Measurements from ENCODE around the gene SLC35E2B. TPM values are rescaled to one million over a fixed set of nuclear protein-coding genes. Genes with fewer than 3 reads are reported as not detected.

SLC35E2B gene
- total RNA-seq, 6 donors from 2014 or later, result 33.0 to 116 (median 47.9) TPM

DNA sequence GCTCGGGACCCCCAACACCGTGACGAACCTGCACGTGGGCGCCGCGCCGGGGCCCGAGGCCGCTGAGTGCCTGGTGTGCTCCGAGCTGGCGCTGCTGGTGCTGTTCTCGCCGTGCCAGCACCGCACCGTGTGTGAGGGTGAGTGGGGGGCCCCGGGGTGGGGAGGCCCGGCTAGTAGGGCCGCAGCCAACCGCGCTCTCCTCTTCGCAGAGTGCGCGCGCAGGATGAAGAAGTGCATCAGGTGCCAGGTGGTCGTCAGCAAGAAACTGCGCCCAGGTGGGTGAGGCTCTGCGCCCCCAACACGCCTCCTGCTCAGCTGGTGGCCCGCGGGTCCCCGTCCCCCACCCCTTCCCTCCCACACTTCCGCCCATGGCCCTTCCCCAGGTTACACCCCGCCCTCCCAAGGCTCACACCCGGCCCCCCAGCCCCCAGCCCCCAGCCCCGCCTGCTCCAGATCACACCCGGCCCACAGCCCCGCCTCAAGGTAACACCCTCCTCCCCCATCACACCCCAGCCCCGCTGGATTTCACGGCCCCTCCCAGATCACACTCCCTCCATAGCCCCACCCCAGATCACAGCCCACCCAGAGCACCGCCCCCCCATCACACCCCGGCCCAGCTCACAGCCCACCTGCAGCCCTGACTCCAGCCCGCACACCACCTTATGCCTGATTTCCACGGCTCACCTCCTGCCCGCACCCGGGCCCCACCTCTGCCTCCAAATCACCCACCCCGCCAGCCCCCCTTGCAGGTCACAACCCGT, 63.0 kb downstream of the SLC35E2B start:
- DNase-seq, result no peak
- H3K4me3 ChIP-seq, result peak overlapping the region in 3 of 4 donors; percentile 32 to 42 (median 33)

DNA sequence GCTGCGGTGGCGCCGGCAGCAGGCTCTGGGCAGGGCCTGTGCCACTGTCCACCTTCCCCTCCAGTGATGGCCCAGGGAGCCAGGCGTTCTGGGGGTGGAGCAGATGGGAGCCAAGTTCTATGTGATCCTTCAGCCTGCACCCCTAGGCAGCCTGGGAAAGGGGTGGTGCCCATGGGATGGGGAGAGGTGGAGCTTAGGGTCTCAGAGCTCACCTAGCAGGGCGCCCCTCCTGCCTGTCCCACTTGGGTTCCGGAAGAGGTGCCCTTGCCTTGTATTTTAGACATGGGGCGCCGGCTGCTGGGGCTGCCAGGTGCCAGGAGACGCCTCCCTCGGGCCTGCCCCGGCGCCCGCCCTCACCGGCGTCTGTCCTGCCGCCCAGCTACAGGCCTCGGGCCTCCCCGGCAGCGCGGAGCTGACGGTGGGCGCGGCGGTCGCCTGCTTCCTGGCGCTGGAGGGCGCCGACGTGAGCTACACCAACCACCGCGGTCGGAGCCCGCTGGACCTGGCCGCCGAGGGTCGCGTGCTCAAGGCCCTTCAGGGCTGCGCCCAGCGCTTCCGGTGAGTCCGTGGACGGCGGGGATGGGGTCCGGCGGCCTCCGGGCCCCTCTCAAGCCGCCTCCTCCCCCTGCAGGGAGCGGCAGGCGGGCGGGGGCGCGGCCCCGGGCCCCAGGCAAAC, 63.7 kb downstream of the SLC35E2B start:
- WGBS, 2 donors, result 60 to 80% methylated on average over 1 to 31 of the region's 53 CpGs
- DNase-seq (peak in 1 of 2 donors; percentile 89), ATAC-seq (ENCODE audit: low FRiP score in 2 of 2) (no peak)
- Histone ChIP-seq H3K27ac (peak overlapping the region in 2 of 4 donors; percentile 7 to 88), H3K27me3 (peaks cover 0 to 32% (median 13%) of the 10 kb centered on the region in 4 donors), H3K9me3 (no peaks in the 10 kb centered on the region), H3K4me1 (peaks cover 7 to 32% (median 18%) of the 10 kb centered on the region in 4 donors), H3K4me3 (peak overlapping the region in 3 of 4 donors; percentile 32 to 33 (median 32)), H3K36me3 (peaks cover 0 to 41% (median 9%) of the 10 kb centered on the region in 4 donors)
- TF ChIP-seq POLR2A (IDR thresholded peaks at IDR 0.05) (no peak), POLR2AphosphoS5 (IDR thresholded peaks at IDR 0.05) (no peak), EP300 (IDR thresholded peaks at IDR 0.05) (no peak)
- TF ChIP-seq, protein P1, sequence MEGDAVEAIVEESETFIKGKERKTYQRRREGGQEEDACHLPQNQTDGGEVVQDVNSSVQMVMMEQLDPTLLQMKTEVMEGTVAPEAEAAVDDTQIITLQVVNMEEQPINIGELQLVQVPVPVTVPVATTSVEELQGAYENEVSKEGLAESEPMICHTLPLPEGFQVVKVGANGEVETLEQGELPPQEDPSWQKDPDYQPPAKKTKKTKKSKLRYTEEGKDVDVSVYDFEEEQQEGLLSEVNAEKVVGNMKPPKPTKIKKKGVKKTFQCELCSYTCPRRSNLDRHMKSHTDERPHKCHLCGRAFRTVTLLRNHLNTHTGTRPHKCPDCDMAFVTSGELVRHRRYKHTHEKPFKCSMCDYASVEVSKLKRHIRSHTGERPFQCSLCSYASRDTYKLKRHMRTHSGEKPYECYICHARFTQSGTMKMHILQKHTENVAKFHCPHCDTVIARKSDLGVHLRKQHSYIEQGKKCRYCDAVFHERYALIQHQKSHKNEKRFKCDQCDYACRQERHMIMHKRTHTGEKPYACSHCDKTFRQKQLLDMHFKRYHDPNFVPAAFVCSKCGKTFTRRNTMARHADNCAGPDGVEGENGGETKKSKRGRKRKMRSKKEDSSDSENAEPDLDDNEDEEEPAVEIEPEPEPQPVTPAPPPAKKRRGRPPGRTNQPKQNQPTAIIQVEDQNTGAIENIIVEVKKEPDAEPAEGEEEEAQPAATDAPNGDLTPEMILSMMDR (IDR thresholded peaks at IDR 0.05), result no peak

More for the DNA sequence above, 63.0 kb downstream of the SLC35E2B start:
- H3K27ac ChIP-seq, result peak overlapping the region; percentile 21 to 89 (median 87)
- no peaks in the 10 kb centered on the region for H3K9me3 ChIP-seq
- no peak for ATAC-seq (ENCODE audit: low FRiP score in 2 of 2)
- peaks cover 0 to 36% (median 9%) of the 10 kb centered on the region in 4 donors for H3K36me3 ChIP-seq
- TF ChIP-seq EP300 (IDR thresholded peaks at IDR 0.05) (no peak), POLR2A (IDR thresholded peaks at IDR 0.05) (no peak), POLR2AphosphoS5 (IDR thresholded peaks at IDR 0.05) (no peak)
- TF ChIP-seq, protein P1 (IDR thresholded peaks at IDR 0.05), result no peak
- peaks cover 7 to 32% (median 18%) of the 10 kb centered on the region in 4 donors for H3K4me1 ChIP-seq
- WGBS, 2 donors, result 76 to 82% methylated on average over 3 to 34 of the region's 48 CpGs
- peaks cover 0 to 32% (median 13%) of the 10 kb centered on the region in 4 donors for H3K27me3 ChIP-seq

DNA sequence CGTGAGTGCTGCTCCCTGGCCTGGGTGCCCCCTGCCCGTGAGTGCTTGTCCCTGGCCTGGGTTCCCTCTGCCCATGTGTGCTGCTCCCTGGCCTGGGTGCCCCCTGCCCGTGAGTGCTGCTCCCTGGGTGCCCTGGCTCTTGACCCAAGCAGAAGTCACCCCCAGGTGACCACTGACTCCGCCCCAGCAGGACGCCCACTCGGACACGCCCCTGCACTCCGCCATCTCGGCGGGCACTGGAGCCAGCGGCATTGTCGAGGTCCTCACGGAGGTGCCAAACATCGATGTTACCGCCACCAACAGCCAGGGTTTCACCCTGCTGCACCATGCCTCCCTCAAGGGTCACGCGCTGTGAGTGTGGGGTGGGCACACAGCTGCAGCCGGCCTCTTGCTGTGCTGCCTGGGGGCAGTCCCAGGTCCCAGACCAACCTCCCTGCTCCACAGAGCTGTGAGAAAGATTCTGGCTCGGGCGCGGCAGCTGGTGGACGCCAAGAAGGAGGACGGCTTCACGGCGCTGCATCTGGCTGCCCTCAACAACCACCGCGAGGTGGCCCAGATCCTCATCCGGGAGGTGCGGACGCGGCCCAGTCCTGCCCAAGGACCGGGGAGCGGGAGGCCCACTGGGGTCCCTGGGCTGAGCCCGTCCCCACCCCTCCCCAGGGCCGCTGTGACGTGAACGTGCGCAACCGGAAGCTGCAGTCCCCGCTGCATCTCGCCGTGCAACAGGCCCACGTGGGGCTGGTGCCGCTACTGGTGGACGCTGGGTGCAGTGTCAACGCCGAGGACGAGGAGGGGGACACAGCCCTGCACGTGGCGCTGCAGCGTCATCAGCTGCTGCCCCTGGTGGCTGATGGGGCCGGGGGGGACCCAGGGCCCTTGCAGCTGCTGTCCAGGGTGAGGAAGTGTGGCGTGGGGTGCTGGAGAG, 64.5 kb downstream of the SLC35E2B start:
- Histone ChIP-seq H3K4me3 (no peak overlapping the region), H3K4me1 (peaks cover 7 to 32% (median 18%) of the 10 kb centered on the region in 4 donors), H3K27ac (no peak overlapping the region), H3K36me3 (peaks cover 0 to 42% (median 9%) of the 10 kb centered on the region in 4 donors), H3K27me3 (peaks cover 0 to 32% (median 13%) of the 10 kb centered on the region in 4 donors), H3K9me3 (no peaks in the 10 kb centered on the region)
- ATAC-seq (ENCODE audit: low FRiP score in 2 of 2) (no peak), DNase-seq (peak in 1 of 2 donors; percentile 85)
- 93 to 95% methylated on average over 11 to 33 of the region's 53 CpGs for WGBS, 2 donors
- TF ChIP-seq POLR2AphosphoS5 (IDR thresholded peaks at IDR 0.05) (no peak), POLR2A (IDR thresholded peaks at IDR 0.05) (no peak)

DNA sequence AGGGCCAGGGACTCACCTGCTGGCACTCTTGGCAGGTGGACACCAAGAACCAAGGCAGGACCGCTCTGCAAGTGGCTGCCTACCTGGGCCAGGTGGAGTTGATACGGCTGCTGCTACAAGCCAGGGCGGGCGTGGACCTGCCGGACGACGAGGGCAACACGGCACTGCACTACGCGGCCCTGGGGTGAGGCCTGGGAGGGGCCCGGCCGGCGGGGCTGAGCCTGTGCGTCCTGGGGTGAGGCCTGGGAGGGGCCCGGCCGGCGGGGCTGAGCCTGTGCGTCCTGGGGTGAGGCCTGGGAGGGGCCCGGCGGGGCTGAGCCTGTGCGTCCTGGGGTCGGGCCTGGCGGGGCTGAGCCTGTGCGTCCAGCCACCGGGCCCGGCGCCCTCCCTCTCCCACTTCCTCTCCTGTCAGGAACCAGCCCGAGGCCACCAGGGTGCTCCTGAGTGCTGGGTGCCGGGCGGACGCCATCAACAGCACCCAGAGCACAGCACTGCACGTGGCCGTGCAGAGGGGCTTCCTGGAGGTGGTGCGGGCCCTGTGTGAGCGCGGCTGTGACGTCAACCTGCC, 65.2 kb downstream of the SLC35E2B start:
- Histone ChIP-seq H3K9me3 (no peaks in the 10 kb centered on the region), H3K27ac (no peak overlapping the region), H3K27me3 (peaks cover 0 to 32% (median 13%) of the 10 kb centered on the region in 4 donors), H3K36me3 (peaks cover 0 to 42% (median 9%) of the 10 kb centered on the region in 4 donors), H3K4me3 (no peak overlapping the region), H3K4me1 (peaks cover 7 to 32% (median 18%) of the 10 kb centered on the region in 4 donors)
- no peak for TF ChIP-seq EP300 (IDR thresholded peaks at IDR 0.05)
- TF ChIP-seq, protein P1 (IDR thresholded peaks at IDR 0.05), result no peak
- TF ChIP-seq POLR2AphosphoS5 (IDR thresholded peaks at IDR 0.05), result no peak
- no peak for TF ChIP-seq POLR2A (IDR thresholded peaks at IDR 0.05)
- WGBS, 2 donors, result 85 to 93% methylated on average over 13 to 19 of the region's 37 CpGs
- ATAC-seq (ENCODE audit: low FRiP score in 2 of 2) (no peak), DNase-seq (peak in 1 of 2 donors; percentile 82)

Measured in upper lobe of left lung (tissue), 6 donors.